ENCODE data around the gene TIMM17A.

Gene TIMM17A

GRCh38 chr1:201955009-201955728 is at the start of gene TIMM17A:
Gene TIMM17A (plus strand): TSS chr1:201955503. CDS start chr1:201955527, 24 bp downstream.
- H3K4me3 ChIP-seq (ENCODE audit: low read depth, low read length), result peak within 1 kb of the TSS; percentile 99
- peak; percentile 94 for DNase-seq (ENCODE audit: low read depth)

GRCh38 chr1:201906336-201906735 is 49.0 kb upstream of the TIMM17A start:
- H3K4me3 ChIP-seq (ENCODE audit: low read depth, low read length), result no peak overlapping the region
- no peak for DNase-seq (ENCODE audit: low read depth)

- no peak for DNase-seq (ENCODE audit: low read depth)
- no peak overlapping the region for H3K4me3 ChIP-seq (ENCODE audit: low read depth, low read length)
Observed at GRCh38 chr1:201907621-201908020, 47.7 kb upstream of the TIMM17A start.

- no peak overlapping the region for H3K4me3 ChIP-seq (ENCODE audit: low read depth, low read length)
- no peak for DNase-seq (ENCODE audit: low read depth)
Observed at GRCh38 chr1:201911826-201912571, 43.3 kb upstream of the TIMM17A start.

GRCh38 chr1:201912832-201913231 is 42.5 kb upstream of the TIMM17A start:
- no peak overlapping the region for H3K4me3 ChIP-seq (ENCODE audit: low read depth, low read length)
- no peak for DNase-seq (ENCODE audit: low read depth)

GRCh38 chr1:201914456-201915235 is 40.7 kb upstream of the TIMM17A start:
- H3K4me3 ChIP-seq (ENCODE audit: low read depth, low read length), result no peak overlapping the region
- no peak for DNase-seq (ENCODE audit: low read depth)

- no peak overlapping the region for H3K4me3 ChIP-seq (ENCODE audit: low read depth, low read length)
- peak; percentile 92 for DNase-seq (ENCODE audit: low read depth)
Observed at GRCh38 chr1:201916649-201917249, 38.6 kb upstream of the TIMM17A start.

GRCh38 chr1:201917362-201918033 is 37.8 kb upstream of the TIMM17A start:
- DNase-seq (ENCODE audit: low read depth), result peak; percentile 74
- no peak overlapping the region for H3K4me3 ChIP-seq (ENCODE audit: low read depth, low read length)

GRCh38 chr1:201918343-201918742 is 37.0 kb upstream of the TIMM17A start:
- no peak overlapping the region for H3K4me3 ChIP-seq (ENCODE audit: low read depth, low read length)
- DNase-seq (ENCODE audit: low read depth), result no peak

GRCh38 chr1:201921952-201922558 is 33.2 kb upstream of the TIMM17A start:
- H3K4me3 ChIP-seq (ENCODE audit: low read depth, low read length), result no peak overlapping the region
- DNase-seq (ENCODE audit: low read depth), result no peak

- no peak overlapping the region for H3K4me3 ChIP-seq (ENCODE audit: low read depth, low read length)
- no peak for DNase-seq (ENCODE audit: low read depth)
Observed at GRCh38 chr1:201925301-201925567, 30.1 kb upstream of the TIMM17A start.

- DNase-seq (ENCODE audit: low read depth), result no peak
- H3K4me3 ChIP-seq (ENCODE audit: low read depth, low read length), result no peak overlapping the region
Observed at GRCh38 chr1:201925981-201926645, 29.2 kb upstream of the TIMM17A start.

GRCh38 chr1:201928266-201928665 is 27.0 kb upstream of the TIMM17A start:
- no peak overlapping the region for H3K4me3 ChIP-seq (ENCODE audit: low read depth, low read length)
- DNase-seq (ENCODE audit: low read depth), result no peak

- DNase-seq (ENCODE audit: low read depth), result no peak
- no peak overlapping the region for H3K4me3 ChIP-seq (ENCODE audit: low read depth, low read length)
Observed at GRCh38 chr1:201930137-201930536, 25.2 kb upstream of the TIMM17A start.

- no peak for DNase-seq (ENCODE audit: low read depth)
- no peak overlapping the region for H3K4me3 ChIP-seq (ENCODE audit: low read depth, low read length)
Observed at GRCh38 chr1:201930803-201931202, 24.5 kb upstream of the TIMM17A start.

GRCh38 chr1:201933840-201934430 is 21.4 kb upstream of the TIMM17A start:
- DNase-seq (ENCODE audit: low read depth), result no peak
- no peak overlapping the region for H3K4me3 ChIP-seq (ENCODE audit: low read depth, low read length)

- no peak for DNase-seq (ENCODE audit: low read depth)
- no peak overlapping the region for H3K4me3 ChIP-seq (ENCODE audit: low read depth, low read length)
Observed at GRCh38 chr1:201937624-201938213, 17.6 kb upstream of the TIMM17A start.

Data from skeletal muscle cell (primary cell).